IMR-90 (cell line): ENCODE data around the gene EPC1. TPM values are rescaled to one million over a fixed set of nuclear protein-coding genes. Genes with fewer than 3 reads are reported as not detected.

ENCODE experiments used
- ATAC-seq: fragments of 200-7000 bp; cut with Tn5 transposase; 2 replicates; pipeline ENCODE4 v1.9.1; 2020; ENCODE audit warnings: low read depth, mild to moderate bottlenecking, moderate library complexity
- BruUV-seq: library from RNA; stranded (reverse); fragments of 400-500 nt; replicated peaks from 2 replicates; lab custom pipeline; 2021; lab: Mats Ljungman, UMichigan
- CTCF ChIA-PET: fragments of 300-600 bp; formaldehyde crosslinking; extraction: SDS; loops from one replicate; lab custom pipeline; 2021; ENCODE audit warnings: antibody characterized with exemption; lab: Yijun Ruan, JAX
- POLR2A ChIA-PET: fragments of 300-600 bp; sonication (Branson Sonifier 250); formaldehyde crosslinking; loops from one replicate; lab custom pipeline; 2022; ENCODE audit warnings: antibody characterized with exemption; ENCODE audit not compliant: unreplicated experiment; lab: Charles Lee
- DNase-seq: peaks from one replicate; pipeline ENCODE4 v3.0.0; 2013
- H2AFZ ChIP-seq: replicated peaks from 2 replicates; pipeline ENCODE3; 2013; ENCODE audit warnings: low read length, mild to moderate bottlenecking; ENCODE audit not compliant: poor library complexity
- H2AK5ac ChIP-seq: 2 replicates; pipeline ENCODE4 v1.6.1; 2013; ENCODE audit warnings: low read depth, low read length, inconsistent platforms
- H2AK9ac ChIP-seq: replicated peaks from 2 replicates; pipeline ENCODE3; 2013; ENCODE audit warnings: mild to moderate bottlenecking, low read depth, low read length, moderate library complexity; ENCODE audit not compliant: poor library complexity
- H2BK120ac ChIP-seq: 2 replicates; pipeline ENCODE4 v1.6.1; 2013; ENCODE audit warnings: low read depth, low read length, inconsistent platforms
- H2BK15ac ChIP-seq: 3 replicates; pipeline ENCODE4 v1.6.1; 2013; ENCODE audit warnings: low read depth, low read length, inconsistent platforms
- H2BK20ac ChIP-seq: 2 replicates; pipeline ENCODE4 v1.6.1; 2013; ENCODE audit warnings: low read depth, mild to moderate bottlenecking, inconsistent platforms, low read length, moderate library complexity
- H2BK5ac ChIP-seq: 2 replicates; pipeline ENCODE4 v1.6.1; 2013; ENCODE audit warnings: mild to moderate bottlenecking, low read depth, low read length, inconsistent platforms; ENCODE audit not compliant: poor library complexity, severe bottlenecking
- H3K14ac ChIP-seq: replicated peaks from 2 replicates; pipeline ENCODE4 v1.6.1; 2013; ENCODE audit warnings: low read depth, low read length, inconsistent platforms
- H3K18ac ChIP-seq: 2 replicates; pipeline ENCODE4 v1.6.1; 2013; ENCODE audit warnings: low read depth, low read length, control low read depth
- H3K23ac ChIP-seq: 2 replicates; pipeline ENCODE4 v1.6.1; 2013; ENCODE audit warnings: low read depth, low read length, inconsistent platforms
- H3K27ac ChIP-seq: 2 replicates; pipeline ENCODE4 v1.5.1; 2013; ENCODE audit warnings: mild to moderate bottlenecking, control low read depth, low read length; ENCODE audit not compliant: insufficient read depth
- H3K27me3 ChIP-seq: 2 replicates; pipeline ENCODE4 v1.6.1; 2013; ENCODE audit warnings: low read length; ENCODE audit not compliant: control insufficient read depth, insufficient read depth
- H3K36me3 ChIP-seq: 2 replicates; pipeline ENCODE4 v1.6.1; 2013; ENCODE audit warnings: low read length, mixed read lengths; ENCODE audit not compliant: control insufficient read depth, insufficient read depth
- H3K4ac ChIP-seq: 2 replicates; pipeline ENCODE4 v1.6.1; 2013; ENCODE audit warnings: low read depth, low read length, inconsistent platforms
- H3K4me1 ChIP-seq: 2 replicates; pipeline ENCODE4 v1.6.1; 2013; ENCODE audit warnings: low read length, mixed read lengths; ENCODE audit not compliant: control insufficient read depth, insufficient read depth
- H3K4me2 ChIP-seq: 2 replicates; pipeline ENCODE4 v1.6.1; 2013; ENCODE audit warnings: low read depth, mild to moderate bottlenecking, control low read depth, low read length, moderate library complexity
- H3K4me3 ChIP-seq: 2 replicates; pipeline ENCODE4 v1.5.1; 2013; ENCODE audit warnings: low read depth, mild to moderate bottlenecking, control low read depth, low read length, moderate library complexity; ENCODE audit not compliant: insufficient read depth
- H3K56ac ChIP-seq: 2 replicates; pipeline ENCODE4 v1.6.1; 2013; ENCODE audit warnings: low read length, inconsistent platforms; ENCODE audit not compliant: insufficient read depth; ENCODE audit errors: extremely low read depth
- H3K79me1 ChIP-seq, 2 experiments: 2 replicates each; pipeline ENCODE4 v1.6.1; 2013; ENCODE audit warnings: low read length in 2 of 2, inconsistent platforms in 1 of 2, low read depth in 1 of 2
- H3K9ac ChIP-seq: 2 replicates; pipeline ENCODE4 v1.6.1; 2013; ENCODE audit warnings: low read depth, low read length, control low read depth
- H3K9me1 ChIP-seq: 2 replicates; pipeline ENCODE4 v1.6.1; 2013; ENCODE audit warnings: low read length, inconsistent platforms; ENCODE audit not compliant: insufficient read depth
- H3K9me3 ChIP-seq: 2 replicates; pipeline ENCODE4 v1.6.1; 2013; ENCODE audit warnings: low read length; ENCODE audit not compliant: control insufficient read depth, insufficient read depth
- H4K20me1 ChIP-seq: 2 replicates; pipeline ENCODE4 v1.6.1; 2013; ENCODE audit warnings: low read length, inconsistent platforms; ENCODE audit not compliant: insufficient read depth
- H4K5ac ChIP-seq: 2 replicates; pipeline ENCODE4 v1.6.1; 2013; ENCODE audit warnings: mild to moderate bottlenecking, low read depth, low read length, control low read depth
- H4K8ac ChIP-seq, 2 experiments: 2 replicates each; pipeline ENCODE4 v1.6.1; 2013; ENCODE audit warnings: low read depth in 2 of 2, low read length in 2 of 2, control low read depth in 1 of 2, inconsistent platforms in 1 of 2
- H4K91ac ChIP-seq: 2 replicates; pipeline ENCODE4 v1.6.1; 2013; ENCODE audit warnings: low read depth, low read length, inconsistent platforms; ENCODE audit not compliant: insufficient read depth
- CEBPB ChIP-seq: IDR thresholded peaks from 2 replicates; pipeline ENCODE4 v1.6.1; 2012; ENCODE audit warnings: low read depth, low read length, improper control_type of control experiment
- MAZ ChIP-seq: IDR thresholded peaks from 2 replicates; pipeline ENCODE4 v1.6.1; 2012; ENCODE audit warnings: low read depth, mild to moderate bottlenecking, low read length, improper control_type of control experiment, moderate library complexity, borderline replicate concordance
- RCOR1 ChIP-seq: IDR thresholded peaks from 2 replicates; pipeline ENCODE4 v1.6.1; 2012; ENCODE audit warnings: mild to moderate bottlenecking, low read length, improper control_type of control experiment; ENCODE audit not compliant: insufficient replicate concordance
- USF2 ChIP-seq: fragments of 150-350 bp; IDR thresholded peaks from 2 replicates; pipeline ENCODE4 v1.6.1; 2017; ENCODE audit warnings: mild to moderate bottlenecking, antibody characterized with exemption, low read length, low read depth
- WGBS, 2 experiments: methylation state at CpG; one replicate each; pipeline versions ENCODE4 v1.1.5 to v1.1.7; 2013; ENCODE audit warnings: missing lambda C conversion rate in 2 of 2; ENCODE audit not compliant: insufficient read length in 1 of 2; ENCODE audit errors: extremely low coverage in 2 of 2; 5-methylcytosine and 5-hydroxymethylcytosine counted together
- dilution Hi-C: fragments of 300-500 bp; cut with HindIII; formaldehyde crosslinking; loops from one replicate; pipeline ENCODE4 v1.14.3; 2018; ENCODE audit warnings: low sequenced_read_pairs; ENCODE audit not compliant: unreplicated experiment
- in situ Hi-C: fragments of 300-500 bp; cut with MboI; formaldehyde crosslinking; loops from 3 replicates; pipeline ENCODE4 v1.14.3; 2019; ENCODE audit warnings: low sequenced_read_pairs, inconsistent platforms, mixed read lengths
- intact Hi-C: fragments of 100-400 bp; cut with micrococcal nuclease; formaldehyde crosslinking; loops from 2 replicates; pipeline ENCODE4 v1.10.0; 2022
- polyA plus RNA-seq, 3 experiments: library from polyadenylated mRNA; depleted of rRNA; stranded (reverse); fragments of >200 nt; gene quantifications; 2 replicates each; pipeline ENCODE4 v1.2.3, GENCODE V29; 2012; ENCODE audit warnings: low replicate concordance in 1 of 3
- total RNA-seq: library from RNA; depleted of rRNA; stranded (reverse); fragments of >200 nt; gene quantifications from 2 replicates; pipeline ENCODE4 v1.2.3, GENCODE V29; 2012

Gene EPC1
- total and polyA plus RNA-seq, 2 of the 4 experiments (the other 2 are of a cell fraction) = 21.9 to 23.5 TPM

GRCh38 chr10:32327364-32327691, 19.6 kb downstream of the EPC1 start:
- no peak overlapping the region for H4K91ac ChIP-seq
- H2BK120ac ChIP-seq = no peak overlapping the region
- no peak overlapping the region for H3K9ac ChIP-seq
- TF ChIP-seq CEBPB = peak; percentile 65
- no peak for TF ChIP-seq MAZ
- no peak for TF ChIP-seq USF2
- no peak for TF ChIP-seq RCOR1
- intact Hi-C loops = loop anchor here (5.0 kb wide), 1 partner anchor 35 kb away; no protein-coding TSS in a partner anchor
- ATAC-seq (no peak), DNase-seq (no peak)
- H4K20me1 ChIP-seq = peaks cover 82% of the 10 kb centered on the region
- H3K4me2 ChIP-seq = no peak overlapping the region
- H4K8ac ChIP-seq = no peak overlapping the region
- no peak overlapping the region for H2AFZ ChIP-seq
- no peak overlapping the region for H2BK20ac ChIP-seq
- no peaks in the 10 kb centered on the region for H3K27me3 ChIP-seq
- H3K4me3 ChIP-seq = no peak overlapping the region
- WGBS, 2 experiments = no CpG with 5 or more reads among the region's 1 CpG
- H3K23ac ChIP-seq = no peak overlapping the region
- no peak overlapping the region for H3K4ac ChIP-seq
- no TSS peak for BruUV-seq
- no peak overlapping the region for H3K56ac ChIP-seq
- peaks cover 0 to 64% of the 10 kb centered on the region in 2 experiments; a peak in 2 of 4 replicates for H3K79me1 ChIP-seq
- in situ Hi-C loops = no loop called here
- CTCF ChIA-PET = no interaction called here
- no peak overlapping the region for H2BK15ac ChIP-seq
- no peak overlapping the region for H2AK5ac ChIP-seq
- no peak overlapping the region for H3K14ac ChIP-seq
- no peak overlapping the region for H4K5ac ChIP-seq
- POLR2A ChIA-PET = no interaction called here
- H3K27ac ChIP-seq = no peak overlapping the region
- H3K18ac ChIP-seq = no peak overlapping the region
- H3K36me3 ChIP-seq = peaks cover 5% of the 10 kb centered on the region; the same call in 1 of the 2 replicates
- no peaks in the 10 kb centered on the region for H3K9me3 ChIP-seq
- H2BK5ac ChIP-seq = no peak overlapping the region
- dilution Hi-C loops = no loop called here
- peaks cover 22% of the 10 kb centered on the region for H3K9me1 ChIP-seq
- peaks cover 6% of the 10 kb centered on the region for H3K4me1 ChIP-seq
- H2AK9ac ChIP-seq = no peak overlapping the region
